ENCODE results near the gene RHBDL3.
"Not testable (repeated sequence)": the region's sequence is repeated elsewhere in the genome, so short reads cannot be mapped to it uniquely, and the experiment has no call there.

The RHBDL3 gene

GRCh38 chr17:32259586-32259985 lies 6.0 kb upstream of the RHBDL3 start:
- TF ChIP-seq CTCF (conservative IDR thresholded peaks at IDR 0.05) = no peak
- H3K27ac ChIP-seq = no peak overlapping the region

GRCh38 chr17:32261417-32261736 lies 4.3 kb upstream of the RHBDL3 start:
- TF ChIP-seq CTCF (conservative IDR thresholded peaks at IDR 0.05) = no peak
- H3K27ac ChIP-seq = no peak overlapping the region

GRCh38 chr17:32261936-32262510 lies 3.6 kb upstream of the RHBDL3 start:
- no peak overlapping the region for H3K27ac ChIP-seq
- TF ChIP-seq CTCF (conservative IDR thresholded peaks at IDR 0.05) = no peak

GRCh38 chr17:32263515-32263914 lies 2.1 kb upstream of the RHBDL3 start:
- not testable (repeated sequence) for H3K27ac ChIP-seq

- TF ChIP-seq CTCF (conservative IDR thresholded peaks at IDR 0.05) = peak; percentile 68
- no peak overlapping the region for H3K27ac ChIP-seq
Measured at GRCh38 chr17:32264140-32264799, 1.4 kb upstream of the RHBDL3 start.

- H3K27ac ChIP-seq = no peak overlapping the region
- no peak for TF ChIP-seq CTCF (conservative IDR thresholded peaks at IDR 0.05)
Measured at GRCh38 chr17:32264823-32265191, 825 bp upstream of the RHBDL3 start.

GRCh38 chr17:32266051-32266388 lies 388 bp downstream of the RHBDL3 start:
- no peak for TF ChIP-seq CTCF (conservative IDR thresholded peaks at IDR 0.05)
- H3K27ac ChIP-seq = peak overlapping the region; percentile 45; the same call in 1 of the 2 replicates
